ENCODE data around the gene GPR78. TPM values are rescaled to one million over a fixed set of nuclear protein-coding genes. Genes with fewer than 3 reads are reported as not detected.

The GPR78 gene
- total RNA-seq, 2 donors from 2014 or later = not detected

DNA sequence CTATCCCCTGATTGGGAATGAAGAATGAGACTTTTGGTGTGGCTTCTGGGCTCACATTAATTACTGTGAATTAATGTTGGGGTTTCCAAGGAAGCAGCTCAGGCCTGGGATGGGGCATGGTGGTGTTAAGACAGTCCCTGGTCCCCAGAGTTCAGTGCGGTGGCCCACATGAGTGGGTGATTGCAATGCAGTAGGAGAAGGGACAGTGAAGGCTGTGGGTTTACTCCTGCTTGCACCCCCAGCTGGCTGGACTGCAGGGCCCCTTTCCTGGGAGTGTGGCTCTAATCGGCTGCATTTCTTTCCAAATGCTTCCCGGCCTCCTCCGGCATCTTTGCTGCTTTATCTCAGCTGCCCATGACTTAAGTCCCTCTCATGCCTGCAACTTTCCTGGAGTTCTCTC lies 28.2 kb upstream of the GPR78 start:
- Histone ChIP-seq H3K27ac (no peak overlapping the region), H3K36me3 (no peaks in the 10 kb centered on the region), H3K4me3 (no peak overlapping the region), H3K27me3 (no peaks in the 10 kb centered on the region), H3K4me1 (no peaks in the 10 kb centered on the region), H3K9me3 (no peaks in the 10 kb centered on the region), H3K9ac (ENCODE audit: low read depth in 2 of 2, low read length in 2 of 2) (no peak overlapping the region)
- intact Hi-C loops (cut with DNase I) = no loop called here
- TF ChIP-seq, protein P1, sequence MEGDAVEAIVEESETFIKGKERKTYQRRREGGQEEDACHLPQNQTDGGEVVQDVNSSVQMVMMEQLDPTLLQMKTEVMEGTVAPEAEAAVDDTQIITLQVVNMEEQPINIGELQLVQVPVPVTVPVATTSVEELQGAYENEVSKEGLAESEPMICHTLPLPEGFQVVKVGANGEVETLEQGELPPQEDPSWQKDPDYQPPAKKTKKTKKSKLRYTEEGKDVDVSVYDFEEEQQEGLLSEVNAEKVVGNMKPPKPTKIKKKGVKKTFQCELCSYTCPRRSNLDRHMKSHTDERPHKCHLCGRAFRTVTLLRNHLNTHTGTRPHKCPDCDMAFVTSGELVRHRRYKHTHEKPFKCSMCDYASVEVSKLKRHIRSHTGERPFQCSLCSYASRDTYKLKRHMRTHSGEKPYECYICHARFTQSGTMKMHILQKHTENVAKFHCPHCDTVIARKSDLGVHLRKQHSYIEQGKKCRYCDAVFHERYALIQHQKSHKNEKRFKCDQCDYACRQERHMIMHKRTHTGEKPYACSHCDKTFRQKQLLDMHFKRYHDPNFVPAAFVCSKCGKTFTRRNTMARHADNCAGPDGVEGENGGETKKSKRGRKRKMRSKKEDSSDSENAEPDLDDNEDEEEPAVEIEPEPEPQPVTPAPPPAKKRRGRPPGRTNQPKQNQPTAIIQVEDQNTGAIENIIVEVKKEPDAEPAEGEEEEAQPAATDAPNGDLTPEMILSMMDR (IDR thresholded peaks at IDR 0.05) = no peak
- DNase-seq = no peak

DNA sequence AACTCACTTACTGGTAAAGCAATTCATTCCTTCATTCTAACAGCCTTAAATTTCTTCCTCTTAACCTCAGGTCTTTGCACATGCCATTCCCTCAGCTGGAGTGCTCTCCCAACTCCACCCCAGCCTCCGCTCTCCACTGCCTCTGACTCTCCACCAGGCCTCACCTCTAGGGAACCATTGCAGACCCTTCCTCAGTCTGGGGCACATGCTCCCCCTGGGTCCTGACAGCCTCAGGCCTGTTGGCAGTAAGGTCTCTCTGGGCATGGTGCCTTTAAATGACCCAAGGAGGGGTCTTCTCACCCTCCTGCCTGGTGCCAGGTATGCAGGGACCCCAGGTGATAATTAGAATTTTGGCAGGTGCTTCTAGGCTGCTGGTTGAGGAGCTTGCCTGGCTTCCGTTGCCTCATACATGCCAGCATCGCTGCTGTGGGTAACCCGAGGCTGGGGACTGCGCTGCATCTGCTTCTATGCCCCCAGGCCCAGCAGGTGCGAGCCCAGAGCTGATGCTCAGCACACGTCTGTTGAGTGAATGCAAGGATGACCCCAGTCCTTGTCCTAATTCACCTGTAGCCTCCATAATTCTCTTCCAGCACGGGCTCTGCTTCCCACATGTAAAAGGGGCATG lies 27.5 kb upstream of the GPR78 start:
- TF ChIP-seq, protein P1 (IDR thresholded peaks at IDR 0.05) = no peak
- Histone ChIP-seq H3K9me3 (no peaks in the 10 kb centered on the region), H3K27ac (no peak overlapping the region), H3K27me3 (no peaks in the 10 kb centered on the region), H3K36me3 (no peaks in the 10 kb centered on the region), H3K9ac (ENCODE audit: low read depth in 2 of 2, low read length in 2 of 2) (no peak overlapping the region), H3K4me3 (no peak overlapping the region), H3K4me1 (no peaks in the 10 kb centered on the region)
- DNase-seq = no peak
- intact Hi-C loops (cut with DNase I) = no loop called here

DNA sequence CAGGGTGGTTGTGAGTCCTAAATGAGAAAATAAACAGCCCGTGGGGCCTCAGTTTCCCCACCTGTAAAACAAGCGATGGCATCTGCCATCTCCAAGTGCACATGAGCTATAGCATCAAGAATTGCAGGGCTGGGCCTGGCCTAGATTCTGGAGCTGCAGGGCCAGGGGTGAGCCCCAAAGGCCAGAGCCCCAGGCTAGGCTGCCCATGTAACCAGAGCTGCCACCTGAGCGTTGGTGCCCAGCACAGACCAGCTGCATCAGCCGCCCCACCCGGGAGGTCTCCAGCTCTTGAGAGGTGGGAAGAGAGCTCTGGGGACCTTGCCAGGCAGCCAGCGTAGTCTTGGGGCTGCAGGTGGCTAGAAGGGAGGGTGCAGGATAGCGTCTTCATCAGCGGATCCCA lies 27.0 kb upstream of the GPR78 start:
- H3K4me1 ChIP-seq = no peaks in the 10 kb centered on the region
- H3K4me3 ChIP-seq = no peak overlapping the region
- no peak overlapping the region for H3K9ac ChIP-seq (ENCODE audit: low read depth in 2 of 2, low read length in 2 of 2)
- intact Hi-C loops (cut with DNase I) = no loop called here
- no peaks in the 10 kb centered on the region for H3K9me3 ChIP-seq
- no peaks in the 10 kb centered on the region for H3K27me3 ChIP-seq
- DNase-seq = no peak
- H3K27ac ChIP-seq = no peak overlapping the region
- TF ChIP-seq, protein P1 (IDR thresholded peaks at IDR 0.05) = no peak
- H3K36me3 ChIP-seq = no peaks in the 10 kb centered on the region

DNA sequence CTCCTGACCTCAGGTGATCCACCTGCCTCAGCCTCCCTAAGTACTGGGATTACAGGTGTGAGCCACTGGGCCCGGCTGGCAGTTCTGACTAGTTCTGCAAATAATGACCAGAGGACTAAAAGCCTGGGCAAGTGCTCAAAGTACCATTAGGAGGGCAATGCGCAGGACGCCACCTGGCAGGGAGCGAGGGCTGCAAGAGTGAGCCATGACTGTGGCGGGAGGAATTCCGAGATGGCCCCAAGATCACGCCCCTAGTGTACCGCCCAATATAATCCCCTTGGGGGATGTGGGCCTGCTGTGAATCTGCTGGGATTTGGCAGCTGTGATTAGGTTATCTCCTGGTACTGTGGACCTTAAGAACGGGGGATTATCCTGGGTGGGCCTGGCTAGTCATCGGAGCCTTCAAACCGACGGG lies 26.2 kb upstream of the GPR78 start:
- TF ChIP-seq, protein P1 (IDR thresholded peaks at IDR 0.05) = no peak
- Histone ChIP-seq H3K4me3 (no peak overlapping the region), H3K27ac (no peak overlapping the region), H3K27me3 (no peaks in the 10 kb centered on the region), H3K9ac (ENCODE audit: low read depth in 2 of 2, low read length in 2 of 2) (no peak overlapping the region), H3K36me3 (no peaks in the 10 kb centered on the region), H3K9me3 (no peaks in the 10 kb centered on the region), H3K4me1 (no peaks in the 10 kb centered on the region)
- DNase-seq = no peak
- intact Hi-C loops (cut with DNase I) = no loop called here

GRCh38 chr4:8554555-8555100 lies 25.6 kb upstream of the GPR78 start:
- Histone ChIP-seq H3K4me3 (no peak overlapping the region), H3K27me3 (no peaks in the 10 kb centered on the region), H3K9ac (ENCODE audit: low read depth in 2 of 2, low read length in 2 of 2) (no peak overlapping the region), H3K36me3 (no peaks in the 10 kb centered on the region), H3K9me3 (no peaks in the 10 kb centered on the region), H3K4me1 (no peaks in the 10 kb centered on the region), H3K27ac (no peak overlapping the region)
- TF ChIP-seq, protein P1 (IDR thresholded peaks at IDR 0.05) = no peak
- no peak for DNase-seq
- intact Hi-C loops (cut with DNase I) = no loop called here

Data from colonic mucosa (tissue), 4 donors.